ENCODE data around the gene MATCAP1.

GRCh38 chr16:67146523-67147357 lies 37.0 kb downstream of the MATCAP1 start:
- TF ChIP-seq CTCF (IDR thresholded peaks at IDR 0.05; ENCODE audit: low read length) (peak; percentile 5; the same call in 1 of the 2 replicates), EZH2 (IDR thresholded peaks at IDR 0.05; ENCODE audit: borderline replicate concordance, low read length) (no peak)

Measured in OCI-LY1 (cell line).